ENCODE data around the gene PTPRM.

PTPRM gene

GRCh38 chr18:7850446-7850845 lies 283.3 kb downstream of the PTPRM start:
- Histone ChIP-seq H3K4me2 (ENCODE audit: low read depth, low read length) (no peak overlapping the region), H3K9ac (ENCODE audit: low read length) (no peak overlapping the region), H3K27me3 (replicated peaks; ENCODE audit: insufficient read depth, low read length) (no peaks in the 10 kb centered on the region), H3K9me2 (replicated peaks; ENCODE audit: insufficient read depth, low read length) (no peaks in the 10 kb centered on the region), H3F3A (ENCODE audit: insufficient read depth, low read length) (no peaks in the 10 kb centered on the region), H3K9me3 (replicated peaks; ENCODE audit: insufficient read depth, low read length) (no peaks in the 10 kb centered on the region), H3K4me3 (ENCODE audit: low read length) (no peak overlapping the region), H4K20me1 (ENCODE audit: insufficient read depth, low read length) (no peaks in the 10 kb centered on the region), H3K4me1 (ENCODE audit: low read length) (no peaks in the 10 kb centered on the region), H3K27ac (ENCODE audit: low read length) (no peak overlapping the region), H2AFZ (ENCODE audit: low read length) (no peak overlapping the region), H3K79me2 (ENCODE audit: low read length) (no peaks in the 10 kb centered on the region), H3K36me3 (replicated peaks; ENCODE audit: insufficient read depth, low read length) (no peaks in the 10 kb centered on the region)
- DNase-seq: no peak
- TF ChIP-seq CTCF (IDR thresholded peaks at IDR 0.05; ENCODE audit: low read length): no peak
- no peak for TF ChIP-seq EZH2 (optimal IDR thresholded peaks at IDR 0.05; ENCODE audit: low read depth, low read length)
- TF ChIP-seq EZH2phosphoT487 (IDR thresholded peaks at IDR 0.05; ENCODE audit: low read length): no peak

GRCh38 chr18:7855028-7855427 lies 287.9 kb downstream of the PTPRM start:
- no peaks in the 10 kb centered on the region for H3F3A ChIP-seq (ENCODE audit: insufficient read depth, low read length)
- H4K20me1 ChIP-seq (ENCODE audit: insufficient read depth, low read length): no peaks in the 10 kb centered on the region
- no peaks in the 10 kb centered on the region for H3K27me3 ChIP-seq (replicated peaks; ENCODE audit: insufficient read depth, low read length)
- H3K4me2 ChIP-seq (ENCODE audit: low read depth, low read length): no peak overlapping the region
- H3K9me3 ChIP-seq (replicated peaks; ENCODE audit: insufficient read depth, low read length): no peaks in the 10 kb centered on the region
- no peak overlapping the region for H3K9ac ChIP-seq (ENCODE audit: low read length)
- H3K4me1 ChIP-seq (ENCODE audit: low read length): no peaks in the 10 kb centered on the region
- no peaks in the 10 kb centered on the region for H3K79me2 ChIP-seq (ENCODE audit: low read length)
- TF ChIP-seq EZH2 (optimal IDR thresholded peaks at IDR 0.05; ENCODE audit: low read depth, low read length) (no peak), EZH2phosphoT487 (IDR thresholded peaks at IDR 0.05; ENCODE audit: low read length) (no peak), CTCF (IDR thresholded peaks at IDR 0.05; ENCODE audit: low read length) (no peak)
- H3K36me3 ChIP-seq (replicated peaks; ENCODE audit: insufficient read depth, low read length): no peaks in the 10 kb centered on the region
- no peak overlapping the region for H2AFZ ChIP-seq (ENCODE audit: low read length)
- no peaks in the 10 kb centered on the region for H3K9me2 ChIP-seq (replicated peaks; ENCODE audit: insufficient read depth, low read length)
- DNase-seq: no peak
- no peak overlapping the region for H3K4me3 ChIP-seq (ENCODE audit: low read length)
- no peak overlapping the region for H3K27ac ChIP-seq (ENCODE audit: low read length)

GRCh38 chr18:7855671-7856070 lies 288.6 kb downstream of the PTPRM start:
- Histone ChIP-seq H3K27ac (ENCODE audit: low read length) (no peak overlapping the region), H3K27me3 (replicated peaks; ENCODE audit: insufficient read depth, low read length) (no peaks in the 10 kb centered on the region), H4K20me1 (ENCODE audit: insufficient read depth, low read length) (no peaks in the 10 kb centered on the region), H3K9me3 (replicated peaks; ENCODE audit: insufficient read depth, low read length) (no peaks in the 10 kb centered on the region), H3K4me3 (ENCODE audit: low read length) (no peak overlapping the region), H3K9ac (ENCODE audit: low read length) (no peak overlapping the region), H3K4me1 (ENCODE audit: low read length) (no peaks in the 10 kb centered on the region), H3K9me2 (replicated peaks; ENCODE audit: insufficient read depth, low read length) (no peaks in the 10 kb centered on the region), H3K79me2 (ENCODE audit: low read length) (no peaks in the 10 kb centered on the region), H3K4me2 (ENCODE audit: low read depth, low read length) (no peak overlapping the region), H3K36me3 (replicated peaks; ENCODE audit: insufficient read depth, low read length) (no peaks in the 10 kb centered on the region), H3F3A (ENCODE audit: insufficient read depth, low read length) (no peaks in the 10 kb centered on the region), H2AFZ (ENCODE audit: low read length) (no peak overlapping the region)
- DNase-seq: no peak
- TF ChIP-seq CTCF (IDR thresholded peaks at IDR 0.05; ENCODE audit: low read length): no peak
- no peak for TF ChIP-seq EZH2 (optimal IDR thresholded peaks at IDR 0.05; ENCODE audit: low read depth, low read length)
- no peak for TF ChIP-seq EZH2phosphoT487 (IDR thresholded peaks at IDR 0.05; ENCODE audit: low read length)
